IPS-18a (cell line): Measurements from ENCODE around the gene CELF5.

Experiments
- H3K27ac ChIP-seq: one replicate; pipeline ENCODE4 v1.5.1; 2013; ENCODE audit warnings: low read length
- H3K27me3 ChIP-seq: one replicate; pipeline ENCODE4 v1.6.1; 2013; ENCODE audit warnings: mild to moderate bottlenecking, low read length; ENCODE audit not compliant: control insufficient read depth, insufficient read depth
- H3K36me3 ChIP-seq: one replicate; pipeline ENCODE4 v1.6.1; 2013; ENCODE audit warnings: low read depth, low read length; ENCODE audit not compliant: control insufficient read depth
- H3K4me1 ChIP-seq: one replicate; pipeline ENCODE4 v1.6.1; 2013; ENCODE audit warnings: low read depth, low read length; ENCODE audit not compliant: control insufficient read depth
- H3K4me3 ChIP-seq: one replicate; pipeline ENCODE4 v1.5.1; 2013; ENCODE audit warnings: low read length
- H3K9ac ChIP-seq: one replicate; pipeline ENCODE4 v1.6.1; 2013; ENCODE audit warnings: mild to moderate bottlenecking, low read length, moderate library complexity
- H3K9me3 ChIP-seq: one replicate; pipeline ENCODE4 v1.6.1; 2013; ENCODE audit warnings: low read depth, low read length; ENCODE audit not compliant: control insufficient read depth

The CELF5 gene

GRCh38 chr19:3314962-3315675 is 90.7 kb downstream of the CELF5 start:
- Histone ChIP-seq H3K27me3 (peaks cover 21% of the 10 kb centered on the region), H3K4me1 (no peaks in the 10 kb centered on the region), H3K9me3 (no peaks in the 10 kb centered on the region), H3K36me3 (no peaks in the 10 kb centered on the region), H3K9ac (no peak overlapping the region), H3K27ac (no peak overlapping the region), H3K4me3 (no peak overlapping the region)

GRCh38 chr19:3315676-3315973 is 91.2 kb downstream of the CELF5 start:
- Histone ChIP-seq H3K9ac (no peak overlapping the region), H3K4me1 (no peaks in the 10 kb centered on the region), H3K4me3 (no peak overlapping the region), H3K27ac (no peak overlapping the region), H3K9me3 (no peaks in the 10 kb centered on the region), H3K27me3 (peaks cover 16% of the 10 kb centered on the region), H3K36me3 (no peaks in the 10 kb centered on the region)

- H3K4me3 ChIP-seq = no peak overlapping the region
- H3K36me3 ChIP-seq = no peaks in the 10 kb centered on the region
- no peak overlapping the region for H3K27ac ChIP-seq
- peaks cover 10% of the 10 kb centered on the region for H3K27me3 ChIP-seq
- H3K4me1 ChIP-seq = no peaks in the 10 kb centered on the region
- no peaks in the 10 kb centered on the region for H3K9me3 ChIP-seq
- H3K9ac ChIP-seq = no peak overlapping the region
Measured at GRCh38 chr19:3316132-3316648, 91.7 kb downstream of the CELF5 start.

GRCh38 chr19:3316659-3317207 is 92.3 kb downstream of the CELF5 start:
- no peak overlapping the region for H3K27ac ChIP-seq
- H3K4me1 ChIP-seq = no peaks in the 10 kb centered on the region
- H3K36me3 ChIP-seq = no peaks in the 10 kb centered on the region
- peaks cover 6% of the 10 kb centered on the region for H3K27me3 ChIP-seq
- no peaks in the 10 kb centered on the region for H3K9me3 ChIP-seq
- H3K4me3 ChIP-seq = no peak overlapping the region
- H3K9ac ChIP-seq = no peak overlapping the region

GRCh38 chr19:3319643-3320353 is 95.3 kb downstream of the CELF5 start:
- H3K36me3 ChIP-seq = no peaks in the 10 kb centered on the region
- peaks cover 5% of the 10 kb centered on the region for H3K27me3 ChIP-seq

GRCh38 chr19:3320354-3320670 is 95.9 kb downstream of the CELF5 start:
- Histone ChIP-seq H3K9me3 (no peaks in the 10 kb centered on the region), H3K4me3 (no peak overlapping the region), H3K36me3 (no peaks in the 10 kb centered on the region), H3K9ac (no peak overlapping the region), H3K27me3 (peaks cover 5% of the 10 kb centered on the region), H3K27ac (no peak overlapping the region), H3K4me1 (no peaks in the 10 kb centered on the region)

More at GRCh38 chr19:3319643-3320353, 95.3 kb downstream of the CELF5 start:
- Histone ChIP-seq H3K9me3 (no peaks in the 10 kb centered on the region), H3K4me1 (no peaks in the 10 kb centered on the region), H3K9ac (no peak overlapping the region), H3K27ac (no peak overlapping the region), H3K4me3 (no peak overlapping the region)

- H3K36me3 ChIP-seq = no peaks in the 10 kb centered on the region
- peaks cover 5% of the 10 kb centered on the region for H3K27me3 ChIP-seq
Measured at GRCh38 chr19:3320853-3321252, 96.4 kb downstream of the CELF5 start.

GRCh38 chr19:3321696-3322095 is 97.2 kb downstream of the CELF5 start:
- Histone ChIP-seq H3K4me3 (no peak overlapping the region), H3K9me3 (no peaks in the 10 kb centered on the region), H3K9ac (no peak overlapping the region), H3K27ac (no peak overlapping the region), H3K27me3 (peaks cover 5% of the 10 kb centered on the region), H3K36me3 (no peaks in the 10 kb centered on the region), H3K4me1 (no peaks in the 10 kb centered on the region)

More at GRCh38 chr19:3320853-3321252, 96.4 kb downstream of the CELF5 start:
- H3K4me1 ChIP-seq = no peaks in the 10 kb centered on the region
- no peak overlapping the region for H3K4me3 ChIP-seq
- no peak overlapping the region for H3K9ac ChIP-seq
- H3K27ac ChIP-seq = no peak overlapping the region
- H3K9me3 ChIP-seq = no peaks in the 10 kb centered on the region

- no peaks in the 10 kb centered on the region for H3K9me3 ChIP-seq
- H3K27me3 ChIP-seq = peaks cover 5% of the 10 kb centered on the region
- no peaks in the 10 kb centered on the region for H3K4me1 ChIP-seq
- H3K36me3 ChIP-seq = no peaks in the 10 kb centered on the region
- H3K9ac ChIP-seq = no peak overlapping the region
- no peak overlapping the region for H3K27ac ChIP-seq
- no peak overlapping the region for H3K4me3 ChIP-seq
Measured at GRCh38 chr19:3322199-3322978, 97.9 kb downstream of the CELF5 start.

- Histone ChIP-seq H3K27me3 (peaks cover 5% of the 10 kb centered on the region), H3K4me3 (no peak overlapping the region), H3K9me3 (no peaks in the 10 kb centered on the region), H3K36me3 (no peaks in the 10 kb centered on the region), H3K9ac (no peak overlapping the region), H3K4me1 (no peaks in the 10 kb centered on the region), H3K27ac (no peak overlapping the region)
Measured at GRCh38 chr19:3323026-3323425, 98.6 kb downstream of the CELF5 start.

GRCh38 chr19:3323658-3324057 is 99.2 kb downstream of the CELF5 start:
- H3K9me3 ChIP-seq = no peaks in the 10 kb centered on the region
- no peaks in the 10 kb centered on the region for H3K36me3 ChIP-seq
- H3K4me1 ChIP-seq = no peaks in the 10 kb centered on the region
- H3K27ac ChIP-seq = no peak overlapping the region
- H3K27me3 ChIP-seq = peaks cover 9% of the 10 kb centered on the region
- no peak overlapping the region for H3K4me3 ChIP-seq
- no peak overlapping the region for H3K9ac ChIP-seq
